Measurements from ENCODE around the gene CNTN1.

The CNTN1 gene

GRCh38 chr12:41120211-41120610 is 428.0 kb downstream of the CNTN1 start:
- DNase-seq (ENCODE audit: low spot score) = no peak

DNA sequence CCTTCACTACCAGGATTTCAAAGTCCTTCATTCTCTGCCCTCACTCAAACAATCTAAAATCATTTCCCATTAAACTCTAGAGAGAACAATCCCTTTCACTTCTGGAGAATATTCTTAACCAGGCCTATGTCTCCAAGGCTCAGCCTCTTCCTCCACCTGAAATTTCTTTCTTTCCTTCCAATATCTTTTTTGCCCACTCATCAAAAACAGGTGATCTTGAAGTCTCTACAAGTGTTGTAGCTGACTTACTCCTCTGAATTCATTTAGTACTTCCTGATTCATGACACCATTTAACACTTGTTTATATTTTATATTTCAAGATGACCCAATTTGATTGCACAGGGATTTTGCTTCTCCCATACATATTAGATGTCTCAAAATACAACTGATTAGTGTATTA is 429.1 kb downstream of the CNTN1 start:
- DNase-seq (ENCODE audit: low spot score) = no peak
